A172 (cell line): ENCODE data around the gene SLC35A4. TPM values are rescaled to one million over a fixed set of nuclear protein-coding genes. Genes with fewer than 3 reads are reported as not detected.
A peak's percentile ranks its signal among the peaks of the same experiment; 100 is the strongest.
"Not testable (repeated sequence)": the region's sequence is repeated elsewhere in the genome, so short reads cannot be mapped to it uniquely, and the experiment has no call there.

Source experiments
- DNase-seq: peaks from one replicate; pipeline ENCODE4 v3.0.0-alpha.2; 2015; ENCODE audit warnings: low spot score
- total RNA-seq: library from RNA; depleted of rRNA; stranded (reverse); fragments of >200 nt; shearing (Covaris generic); gene quantifications from 2 replicates; pipeline ENCODE4 v1.2.3, GENCODE V29; 2014; rRNA removed

SLC35A4 gene
- total RNA-seq, 1 experiment from 2014 or later = 59.8 TPM

GRCh38 chr5:140588311-140589070 is 23.9 kb downstream of the SLC35A4 start:
- DNase-seq = no peak

GRCh38 chr5:140590861-140591260 is 26.2 kb downstream of the SLC35A4 start:
- DNase-seq = no peak

GRCh38 chr5:140591747-140592372 is 27.2 kb downstream of the SLC35A4 start:
- peak; percentile 51 for DNase-seq

- not testable (repeated sequence) for DNase-seq
These were observed 28.4 kb downstream of the SLC35A4 start for GRCh38 chr5:140593070-140593469.

DNA sequence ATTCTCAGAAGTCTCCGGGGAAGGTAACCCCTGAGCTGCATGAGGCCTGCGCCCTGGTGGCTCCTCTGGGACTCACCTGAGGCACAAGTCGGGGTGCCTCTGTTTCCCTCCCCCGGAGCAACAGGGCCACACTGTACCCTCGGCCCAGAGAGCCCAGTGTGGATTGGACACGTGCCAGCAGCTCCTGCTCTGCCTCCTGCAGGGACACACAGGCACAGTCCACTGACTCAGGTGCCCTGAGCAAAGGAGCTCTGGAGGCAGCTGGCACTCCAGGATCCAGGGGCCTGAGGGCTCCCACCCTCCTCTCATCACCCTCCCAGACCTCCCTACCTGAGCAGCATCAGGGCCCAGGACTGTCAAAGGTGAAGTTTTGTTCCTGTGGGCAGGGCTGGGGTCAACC is 29.5 kb downstream of the SLC35A4 start:
- DNase-seq = no peak

GRCh38 chr5:140595538-140596300 is 31.1 kb downstream of the SLC35A4 start:
- no peak for DNase-seq

- no peak for DNase-seq
These were observed 31.7 kb downstream of the SLC35A4 start for GRCh38 chr5:140596321-140596741.

- DNase-seq = no peak
These were observed 34.2 kb downstream of the SLC35A4 start for GRCh38 chr5:140598836-140599235.

DNA sequence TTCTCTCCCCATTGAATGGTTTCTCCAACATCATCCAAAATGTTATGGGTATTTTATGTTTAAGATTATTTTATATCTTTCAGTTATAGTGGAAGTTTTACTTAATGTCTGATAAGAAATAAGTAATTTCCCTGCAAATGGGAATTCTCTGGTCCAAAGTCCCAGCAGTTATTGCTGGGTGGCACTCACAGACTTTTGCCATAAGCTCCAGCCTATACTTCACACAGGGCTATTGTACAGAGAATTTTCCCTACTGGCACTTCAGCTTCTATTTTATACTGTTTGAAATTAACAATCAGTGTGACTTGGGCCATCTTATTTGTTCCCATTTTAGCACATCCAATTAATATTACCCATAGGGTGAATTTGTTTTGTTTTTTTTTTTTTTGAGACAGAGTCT is 35.5 kb downstream of the SLC35A4 start:
- DNase-seq = no peak

GRCh38 chr5:140602147-140602546 is 37.5 kb downstream of the SLC35A4 start:
- no peak for DNase-seq

GRCh38 chr5:140603446-140603698 is 38.7 kb downstream of the SLC35A4 start:
- DNase-seq = not testable (repeated sequence)

- no peak for DNase-seq
These were observed 39.1 kb downstream of the SLC35A4 start for GRCh38 chr5:140603734-140604133.

DNA sequence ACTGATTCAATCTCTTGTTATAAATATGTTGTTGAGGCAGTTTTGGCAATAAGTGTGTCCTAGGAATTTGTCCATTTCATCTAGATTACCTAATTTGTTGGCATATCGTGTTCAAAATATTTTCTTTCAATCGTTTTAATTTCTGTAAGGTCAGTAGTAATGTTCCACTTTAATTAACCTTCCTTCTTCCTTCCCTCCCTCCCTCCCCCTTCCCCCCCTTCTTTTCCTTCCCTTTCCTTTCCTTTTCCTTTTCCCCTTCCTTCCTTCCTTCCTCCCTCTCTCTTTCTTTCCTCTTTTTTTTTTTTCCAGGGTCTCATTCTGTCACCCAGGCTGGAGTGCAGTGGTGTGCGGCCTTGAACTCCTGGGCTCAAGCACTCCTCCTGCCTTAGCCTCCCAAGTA is 41.3 kb downstream of the SLC35A4 start:
- DNase-seq = no peak

DNA sequence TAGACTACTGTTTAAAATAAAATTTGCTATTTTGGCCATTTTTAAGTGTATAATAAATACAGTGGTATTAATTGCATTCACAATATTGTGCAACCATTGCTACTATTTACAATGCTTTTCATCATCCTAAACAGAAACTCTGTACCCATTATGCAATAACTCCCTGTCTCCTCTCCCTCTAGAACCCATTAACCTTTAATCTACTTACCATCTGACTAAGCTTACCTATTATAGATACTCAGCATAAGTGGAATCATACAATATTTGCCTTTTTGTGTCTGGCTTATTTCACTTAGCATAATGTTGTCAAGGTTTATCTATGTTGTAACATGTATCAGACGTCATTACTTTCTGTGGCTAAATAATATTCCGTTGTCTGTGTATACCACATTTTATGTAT is 42.4 kb downstream of the SLC35A4 start:
- DNase-seq = no peak

DNA sequence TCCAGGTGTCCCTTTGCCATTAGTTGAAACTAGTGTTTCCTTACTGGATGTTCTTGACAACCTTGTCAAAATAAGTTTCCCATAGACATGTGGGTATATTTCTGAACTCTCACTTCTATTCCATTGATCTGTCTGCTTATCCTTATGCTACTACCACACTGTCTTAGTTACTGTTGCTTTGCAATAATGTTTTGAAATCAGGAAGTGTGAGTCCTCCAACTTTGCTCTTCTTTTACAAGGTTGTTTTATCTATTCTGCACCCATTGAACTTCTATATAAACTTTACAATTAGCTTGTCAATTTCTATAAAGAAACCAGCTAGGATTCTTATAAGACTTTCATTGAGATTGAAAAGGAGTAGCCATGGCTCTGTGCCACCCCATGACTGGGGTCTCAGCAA is 44.1 kb downstream of the SLC35A4 start:
- DNase-seq = no peak

- peak; percentile 51 for DNase-seq
These were observed 44.5 kb downstream of the SLC35A4 start for GRCh38 chr5:140609126-140609525.

DNA sequence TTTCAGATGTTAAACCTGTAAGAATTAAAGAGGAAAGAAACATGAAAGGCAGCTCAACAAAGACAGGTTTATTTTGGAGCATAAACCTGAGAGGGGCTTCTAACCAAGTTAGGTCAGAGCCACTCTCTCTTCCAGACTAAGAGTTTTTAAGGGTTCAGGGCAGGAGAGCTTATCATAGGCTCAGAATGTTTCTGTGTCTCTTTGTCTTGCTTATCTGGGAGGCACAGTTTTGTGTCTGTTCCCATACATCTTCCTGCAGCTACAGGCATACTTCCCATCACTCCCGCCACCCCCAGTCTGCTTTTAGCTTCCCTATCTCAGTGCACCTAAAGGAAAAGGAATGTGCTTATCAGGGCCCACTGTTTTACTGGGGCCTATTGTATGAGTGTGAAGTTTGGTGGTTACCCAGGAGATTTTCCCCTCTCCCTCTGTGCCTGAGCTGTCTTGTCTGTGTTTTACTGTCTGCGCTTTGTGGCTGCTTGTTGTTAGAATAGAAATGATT is 46.4 kb downstream of the SLC35A4 start:
- no peak for DNase-seq

Other genes starting within 250 kb of the SLC35A4 start
- gene HBEGF, start 218.2 kb upstream of the SLC35A4 start, total RNA-seq = 9.2 and 17.4 TPM in 2 replicates
- not detected in 2 replicates for gene SLC4A9, start 204.6 kb upstream of the SLC35A4 start, total RNA-seq
- gene ANKHD1, start 163.0 kb upstream of the SLC35A4 start, total RNA-seq = 49.3 and 51.3 TPM in 2 replicates
- not detected in 2 replicates for gene EIF4EBP3, start 17.2 kb upstream of the SLC35A4 start, total RNA-seq
- gene SRA1, start 7.4 kb upstream of the SLC35A4 start, total RNA-seq = 55.0 and 57.1 TPM in 2 replicates
- gene APBB3, start 230 bp upstream of the SLC35A4 start, total RNA-seq = 5.9 and 6.1 TPM in 2 replicates
- gene CD14, start 68.3 kb downstream of the SLC35A4 start, total RNA-seq = 2.3 TPM in 1 of 2 replicates, not detected in the other
- 1.4 and 8.8 TPM in 2 replicates for gene TMCO6, start 74.6 kb downstream of the SLC35A4 start, total RNA-seq
- gene NDUFA2, start 82.8 kb downstream of the SLC35A4 start, total RNA-seq = 112 and 115 TPM in 2 replicates
- gene IK, start 83.0 kb downstream of the SLC35A4 start, total RNA-seq = 147 and 211 TPM in 2 replicates
- 28.5 and 30.8 TPM in 2 replicates for gene WDR55, start 100.1 kb downstream of the SLC35A4 start, total RNA-seq
- 1.5 TPM in 1 of 2 replicates, not detected in the other for gene DND1, start 108.7 kb downstream of the SLC35A4 start, total RNA-seq
- 143 and 148 TPM in 2 replicates for gene HARS1, start 126.5 kb downstream of the SLC35A4 start, total RNA-seq
- 46.1 and 50.5 TPM in 2 replicates for gene HARS2, start 126.6 kb downstream of the SLC35A4 start, total RNA-seq
- gene ZMAT2, start 135.6 kb downstream of the SLC35A4 start, total RNA-seq = 91.8 and 100 TPM in 2 replicates
- 0.02 TPM in 1 of 2 replicates, not detected in the other for gene PCDHA1, start 221.3 kb downstream of the SLC35A4 start, total RNA-seq
- gene PCDHA2, start 230.0 kb downstream of the SLC35A4 start, total RNA-seq = 0.03 and 0.81 TPM in 2 replicates
- gene PCDHA3, start 236.2 kb downstream of the SLC35A4 start, total RNA-seq = 2.9 and 3.2 TPM in 2 replicates
- 1.9 and 2.6 TPM in 2 replicates for gene PCDHA4, start 242.2 kb downstream of the SLC35A4 start, total RNA-seq